ENCODE results near the gene PAIP1. TPM values are rescaled to one million over a fixed set of nuclear protein-coding genes. Genes with fewer than 3 reads are reported as not detected.
"Not testable (repeated sequence)": the region's sequence is repeated elsewhere in the genome, so short reads cannot be mapped to it uniquely, and the experiment has no call there.

PAIP1 gene
- total and polyA plus RNA-seq, 2 experiments from 2014 or later = 151 to 298 TPM

DNA sequence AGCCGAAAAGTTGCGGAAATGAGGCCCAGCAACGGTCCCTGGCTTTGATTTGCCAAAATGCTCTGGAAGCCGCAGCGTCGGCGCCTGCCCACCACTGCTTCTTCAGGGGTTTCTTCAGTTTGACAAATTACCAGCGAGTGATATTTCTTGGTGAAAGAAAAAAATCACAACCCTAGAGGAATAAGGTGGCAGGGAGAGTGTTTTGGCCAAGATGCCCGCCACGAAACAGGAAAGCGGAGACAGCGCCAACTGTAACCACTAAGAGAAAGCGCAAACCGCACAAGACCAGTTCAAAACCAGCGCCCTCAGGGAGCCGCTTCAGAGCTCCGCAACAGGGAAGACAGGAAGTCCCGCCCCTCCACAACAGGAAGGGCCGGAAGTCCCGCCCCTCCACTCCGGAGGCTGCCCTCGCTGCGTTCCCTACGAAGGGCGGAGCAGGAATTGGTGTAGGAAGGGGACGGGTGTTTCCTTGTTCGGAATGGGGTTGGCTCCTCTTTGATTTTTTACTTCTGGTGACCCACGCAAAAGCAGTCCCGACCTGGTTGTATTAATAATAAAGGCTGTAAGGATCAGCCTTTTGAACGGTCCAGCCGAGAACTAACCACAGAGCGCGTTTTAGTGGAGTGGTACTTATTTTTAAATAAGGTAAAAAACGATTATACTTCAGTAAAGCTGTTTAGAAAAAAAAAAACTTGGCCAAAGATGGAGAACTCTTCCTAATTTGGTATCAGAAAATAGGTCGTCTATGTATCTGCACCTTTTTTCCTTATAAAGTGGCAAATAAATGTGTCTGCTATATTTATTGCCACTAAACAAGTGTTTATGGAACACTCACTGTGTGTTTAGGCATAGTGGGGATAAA is 41.8 kb downstream of the PAIP1 start, which contains the start of gene C5orf34:
Gene C5orf34, minus strand, starts transcription at position 333 of the 862 bp plus-strand sequence. CDS start 5,809 bp downstream, outside the sequence.
- TF ChIP-seq, protein P1, sequence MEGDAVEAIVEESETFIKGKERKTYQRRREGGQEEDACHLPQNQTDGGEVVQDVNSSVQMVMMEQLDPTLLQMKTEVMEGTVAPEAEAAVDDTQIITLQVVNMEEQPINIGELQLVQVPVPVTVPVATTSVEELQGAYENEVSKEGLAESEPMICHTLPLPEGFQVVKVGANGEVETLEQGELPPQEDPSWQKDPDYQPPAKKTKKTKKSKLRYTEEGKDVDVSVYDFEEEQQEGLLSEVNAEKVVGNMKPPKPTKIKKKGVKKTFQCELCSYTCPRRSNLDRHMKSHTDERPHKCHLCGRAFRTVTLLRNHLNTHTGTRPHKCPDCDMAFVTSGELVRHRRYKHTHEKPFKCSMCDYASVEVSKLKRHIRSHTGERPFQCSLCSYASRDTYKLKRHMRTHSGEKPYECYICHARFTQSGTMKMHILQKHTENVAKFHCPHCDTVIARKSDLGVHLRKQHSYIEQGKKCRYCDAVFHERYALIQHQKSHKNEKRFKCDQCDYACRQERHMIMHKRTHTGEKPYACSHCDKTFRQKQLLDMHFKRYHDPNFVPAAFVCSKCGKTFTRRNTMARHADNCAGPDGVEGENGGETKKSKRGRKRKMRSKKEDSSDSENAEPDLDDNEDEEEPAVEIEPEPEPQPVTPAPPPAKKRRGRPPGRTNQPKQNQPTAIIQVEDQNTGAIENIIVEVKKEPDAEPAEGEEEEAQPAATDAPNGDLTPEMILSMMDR (IDR thresholded peaks at IDR 0.05; ENCODE audit: low read depth, low read length) = peak; percentile 3
- H3K27me3 ChIP-seq = no peaks in the 10 kb centered on the region
- H3K36me3 ChIP-seq = no peaks in the 10 kb centered on the region
- peak; percentile 97 to 98 for DNase-seq (ENCODE audit: low read depth in 1 of 2, low spot score in 1 of 2)
- H3K27ac ChIP-seq = peak within 1 kb of the TSS; percentile 87
- peak within 1 kb of the TSS; percentile 59 for H3K4me3 ChIP-seq
- H3K9me3 ChIP-seq (ENCODE audit: low read depth) = no peaks in the 10 kb centered on the region
- peaks cover 7% of the 10 kb centered on the region for H3K4me1 ChIP-seq (ENCODE audit: low read depth)

DNA sequence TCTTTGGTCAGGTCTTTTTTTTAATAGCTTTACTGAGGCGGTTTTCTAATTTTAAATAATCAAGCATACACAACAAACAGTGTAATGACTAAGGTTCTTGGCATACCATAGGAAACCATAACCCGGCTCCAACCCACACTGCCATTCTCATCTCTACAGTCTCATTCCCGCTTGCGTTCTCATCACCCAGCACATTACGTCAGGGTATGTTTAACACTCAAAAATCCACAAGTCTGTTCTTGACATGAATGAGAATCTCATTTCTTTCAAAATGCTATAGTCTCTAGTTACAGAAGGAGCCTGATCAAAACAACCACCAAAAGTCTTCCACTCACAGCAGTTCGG is 42.4 kb downstream of the PAIP1 start:
- Histone ChIP-seq H3K36me3 (no peaks in the 10 kb centered on the region), H3K9me3 (ENCODE audit: low read depth) (no peaks in the 10 kb centered on the region), H3K4me1 (ENCODE audit: low read depth) (peaks cover 7% of the 10 kb centered on the region), H3K4me3 (peak overlapping the region; percentile 59), H3K27ac (peak overlapping the region; percentile 87), H3K27me3 (no peaks in the 10 kb centered on the region)
- TF ChIP-seq, protein P1 (IDR thresholded peaks at IDR 0.05; ENCODE audit: low read depth, low read length) = no peak
- peak in 1 of 2 donors; percentile 76 for DNase-seq (ENCODE audit: low read depth in 1 of 2, low spot score in 1 of 2)

DNA sequence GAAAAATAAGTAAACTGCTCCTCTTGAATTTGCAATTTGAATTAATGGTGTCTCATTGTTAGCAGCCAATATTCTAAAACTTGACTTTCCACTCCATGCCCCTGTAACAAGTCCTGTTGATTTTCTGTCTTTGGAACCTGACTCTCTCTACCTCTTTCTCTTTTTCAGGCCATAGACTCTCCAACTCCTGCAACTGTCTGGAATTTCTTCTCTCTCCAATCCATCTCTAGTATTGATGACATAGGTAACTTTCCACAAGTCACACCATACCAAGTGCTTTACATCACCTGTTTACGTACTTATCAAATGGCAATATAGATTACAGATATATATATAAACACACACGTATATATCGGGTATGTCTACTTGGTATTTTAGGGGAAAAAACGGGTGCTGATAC is 42.9 kb downstream of the PAIP1 start:
- no peak for DNase-seq (ENCODE audit: low read depth in 1 of 2, low spot score in 1 of 2)
- H3K36me3 ChIP-seq = no peaks in the 10 kb centered on the region
- TF ChIP-seq, protein P1 (IDR thresholded peaks at IDR 0.05; ENCODE audit: low read depth, low read length) = no peak
- peak overlapping the region; percentile 87 for H3K27ac ChIP-seq
- H3K27me3 ChIP-seq = no peaks in the 10 kb centered on the region
- H3K4me1 ChIP-seq (ENCODE audit: low read depth) = peaks cover 7% of the 10 kb centered on the region
- no peaks in the 10 kb centered on the region for H3K9me3 ChIP-seq (ENCODE audit: low read depth)
- H3K4me3 ChIP-seq = peak overlapping the region; percentile 59

DNA sequence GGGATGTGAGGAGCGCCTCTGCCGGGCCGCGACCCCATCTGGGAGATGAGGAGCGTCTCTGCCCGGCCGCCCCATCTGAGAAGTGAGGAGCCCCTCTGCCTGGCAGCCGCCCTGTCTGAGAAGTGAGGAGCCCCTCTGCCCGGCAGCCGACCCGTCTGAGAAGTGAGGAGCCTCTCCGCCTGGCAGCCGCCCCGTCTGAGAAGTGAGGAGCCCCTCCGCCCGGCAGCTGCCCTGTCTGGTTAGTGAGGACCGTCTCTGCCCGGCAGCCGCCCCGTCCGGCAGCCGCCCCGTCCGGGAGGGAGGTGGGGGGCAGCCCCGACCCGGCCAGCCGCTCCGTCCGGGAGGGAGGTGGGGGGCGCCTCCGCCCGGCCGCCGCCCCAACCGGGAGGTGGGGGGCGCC is 45.8 kb downstream of the PAIP1 start:
- DNase-seq (ENCODE audit: low read depth in 1 of 2, low spot score in 1 of 2); H3K36me3 ChIP-seq; H3K4me1 ChIP-seq (ENCODE audit: low read depth): not testable (repeated sequence)

DNA sequence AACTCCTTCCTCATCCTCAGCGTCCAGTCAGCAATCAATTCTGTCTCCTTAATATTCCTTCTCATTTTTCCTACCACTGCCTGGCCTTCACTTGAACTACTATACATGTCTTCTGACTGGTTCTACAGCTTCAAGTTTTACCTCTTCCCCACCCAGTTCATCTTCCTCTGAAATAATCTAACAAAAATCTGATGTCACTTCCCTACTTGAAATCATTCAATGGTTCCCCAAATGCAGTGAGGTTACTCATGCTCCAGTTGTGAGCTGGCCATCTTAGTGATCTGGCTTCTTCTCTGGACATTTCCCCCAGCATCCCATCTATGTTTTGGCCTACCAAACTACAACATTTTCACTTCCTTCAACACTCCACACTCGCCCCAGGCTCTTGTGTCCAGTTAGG is 58.3 kb downstream of the PAIP1 start:
- no peak overlapping the region for H3K4me3 ChIP-seq
- H3K27me3 ChIP-seq = no peaks in the 10 kb centered on the region
- H3K36me3 ChIP-seq = no peaks in the 10 kb centered on the region
- no peaks in the 10 kb centered on the region for H3K4me1 ChIP-seq (ENCODE audit: low read depth)
- TF ChIP-seq, protein P1 (IDR thresholded peaks at IDR 0.05; ENCODE audit: low read depth, low read length) = no peak
- H3K9me3 ChIP-seq (ENCODE audit: low read depth) = no peaks in the 10 kb centered on the region
- H3K27ac ChIP-seq = no peak overlapping the region
- DNase-seq (ENCODE audit: low read depth in 1 of 2, low spot score in 1 of 2) = no peak

More for the DNA sequence above, 45.8 kb downstream of the PAIP1 start:
- not testable (repeated sequence) for H3K9me3 ChIP-seq (ENCODE audit: low read depth); H3K4me3 ChIP-seq; H3K27ac ChIP-seq; H3K27me3 ChIP-seq
